Measurements from ENCODE around the gene BICD2.

- TF ChIP-seq CTCF (IDR thresholded peaks at IDR 0.05) (no peak), POLR2A (IDR thresholded peaks at IDR 0.05) (no peak)
Measured at GRCh38 chr9:92722386-92723298, 42.0 kb downstream of the BICD2 start.

Data from prostate gland (tissue), 2 donors.